ENCODE data around the gene ANKRD11.
"Not testable (repeated sequence)": the region's sequence is repeated elsewhere in the genome, so short reads cannot be mapped to it uniquely, and the experiment has no call there.

ANKRD11 gene

DNA sequence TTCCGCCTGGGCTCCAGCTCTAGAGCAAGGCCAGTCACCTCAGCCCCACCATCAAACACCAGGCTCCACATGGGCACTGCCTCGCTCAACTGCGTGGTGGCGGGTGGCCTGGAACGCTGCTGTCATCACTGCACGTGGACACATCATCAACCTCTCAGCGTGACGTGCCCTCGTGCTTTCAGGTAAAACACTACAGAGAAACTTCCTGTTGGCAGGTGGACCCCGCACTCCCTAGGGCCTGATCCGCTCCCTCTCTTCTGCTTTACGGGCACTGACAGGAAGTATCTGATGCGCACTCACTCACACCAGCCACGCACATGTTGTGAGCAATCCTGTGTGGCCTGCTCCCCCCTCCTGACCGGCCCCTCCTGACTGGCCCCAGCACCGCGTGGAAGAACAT lies 87.4 kb downstream of the ANKRD11 start:
- DNase-seq (ENCODE audit: low spot score), result no peak

GRCh38 chr16:89401641-89402445 lies 88.5 kb downstream of the ANKRD11 start:
- no peak for DNase-seq (ENCODE audit: low spot score)

DNA sequence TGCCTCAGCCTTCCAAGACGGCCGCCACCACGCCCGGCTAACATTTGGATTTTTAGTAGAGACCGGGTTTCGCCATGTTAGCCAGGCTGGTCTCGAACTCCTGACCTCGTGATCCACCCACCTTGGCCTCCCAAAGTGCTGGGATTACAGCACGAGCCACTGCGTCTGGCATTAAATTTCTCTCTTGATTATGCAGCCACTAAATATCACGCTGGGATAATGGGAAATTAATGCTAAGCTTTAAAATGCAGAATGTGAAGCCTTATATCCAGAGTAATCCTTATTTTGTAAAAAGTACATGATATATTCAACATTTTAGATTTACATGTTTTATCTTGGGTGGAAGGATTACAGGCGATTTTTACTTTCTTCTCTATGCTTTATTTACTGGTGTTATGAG lies 89.2 kb downstream of the ANKRD11 start:
- DNase-seq (ENCODE audit: low spot score), result no peak

DNA sequence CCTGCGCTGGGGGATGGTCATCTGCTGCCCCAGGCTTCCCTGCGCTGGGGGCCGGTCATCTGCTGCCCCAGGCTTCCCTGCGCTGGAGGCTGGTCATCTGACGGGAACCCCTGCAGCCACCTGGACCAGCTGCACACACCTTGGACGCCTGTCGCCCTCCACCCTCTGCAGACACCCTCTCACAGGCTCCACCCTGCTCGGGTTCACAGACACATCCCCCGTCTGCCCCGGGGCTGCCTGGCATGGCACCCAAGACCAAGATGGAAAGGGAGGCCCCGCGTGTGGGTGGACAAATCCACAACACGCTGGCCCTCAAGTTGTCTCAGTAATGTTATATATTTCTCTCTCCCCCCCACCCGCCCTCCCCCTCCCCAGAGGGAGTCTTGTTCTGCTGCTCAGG lies 89.6 kb downstream of the ANKRD11 start:
- no peak for DNase-seq (ENCODE audit: low spot score)

DNA sequence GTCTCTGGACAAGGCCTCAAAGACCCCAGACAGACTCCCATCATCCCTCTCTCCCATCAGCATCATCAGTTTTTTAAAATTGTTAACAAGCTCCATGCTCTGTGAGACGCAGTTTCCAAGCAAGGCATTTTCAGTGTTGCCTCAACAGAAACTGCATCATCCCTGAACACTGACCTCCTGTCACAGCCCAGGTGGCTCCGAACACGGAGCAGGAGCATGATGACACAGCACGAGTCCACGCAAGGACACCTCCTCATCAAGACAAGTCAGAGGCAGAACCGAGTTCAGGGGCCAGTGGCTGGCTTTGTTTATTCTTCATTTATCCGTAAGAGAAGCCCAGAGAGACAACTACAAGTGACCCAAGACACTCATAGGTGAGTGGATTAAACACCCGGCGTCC lies 91.4 kb downstream of the ANKRD11 start:
- DNase-seq (ENCODE audit: low spot score), result no peak

DNA sequence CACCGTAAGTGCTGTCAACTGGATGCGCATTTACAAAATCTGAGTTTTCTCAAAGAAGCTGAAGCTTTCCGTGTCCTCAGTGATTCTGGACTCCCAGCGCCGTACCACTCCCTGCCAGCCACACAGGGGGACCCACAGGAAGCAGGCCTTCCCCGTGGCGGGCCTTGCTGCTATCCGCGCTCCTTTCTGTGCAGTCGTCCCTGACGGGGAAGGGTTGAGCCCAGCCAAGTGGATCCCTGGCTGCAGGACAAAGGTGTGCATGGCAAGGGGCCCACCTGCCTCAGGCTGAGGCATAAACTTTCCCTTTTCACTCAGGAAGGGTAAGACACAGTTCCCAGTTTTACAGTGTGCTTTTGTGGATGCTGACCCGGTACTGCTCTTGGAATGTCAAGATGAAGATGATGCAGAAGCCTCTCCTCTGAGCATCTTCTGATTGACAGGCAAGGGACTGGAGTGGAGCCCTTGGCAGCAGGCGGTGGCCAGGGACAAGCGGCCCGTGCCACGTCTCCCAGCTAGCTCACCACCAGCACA lies 93.0 kb downstream of the ANKRD11 start:
- DNase-seq (ENCODE audit: low spot score), result no peak

DNA sequence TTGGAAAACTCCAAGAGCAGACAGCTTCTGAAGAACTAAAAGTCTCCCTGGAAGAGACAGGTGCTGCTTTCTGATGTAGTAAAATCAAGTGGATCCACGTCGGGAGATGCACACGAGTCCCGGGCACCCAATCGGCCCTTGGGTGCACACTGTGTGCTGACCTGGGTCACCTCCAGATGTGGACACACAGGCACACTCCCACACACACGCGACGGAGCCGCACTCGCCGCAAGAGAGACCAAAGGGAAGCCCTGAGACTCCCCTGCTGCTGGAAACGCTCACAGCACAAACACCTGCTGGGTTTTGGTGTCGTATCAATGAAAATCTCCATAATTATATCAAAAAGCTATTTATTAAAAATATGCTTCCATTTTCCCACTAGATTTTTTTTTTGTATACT lies 94.2 kb downstream of the ANKRD11 start:
- DNase-seq (ENCODE audit: low spot score), result no peak

DNA sequence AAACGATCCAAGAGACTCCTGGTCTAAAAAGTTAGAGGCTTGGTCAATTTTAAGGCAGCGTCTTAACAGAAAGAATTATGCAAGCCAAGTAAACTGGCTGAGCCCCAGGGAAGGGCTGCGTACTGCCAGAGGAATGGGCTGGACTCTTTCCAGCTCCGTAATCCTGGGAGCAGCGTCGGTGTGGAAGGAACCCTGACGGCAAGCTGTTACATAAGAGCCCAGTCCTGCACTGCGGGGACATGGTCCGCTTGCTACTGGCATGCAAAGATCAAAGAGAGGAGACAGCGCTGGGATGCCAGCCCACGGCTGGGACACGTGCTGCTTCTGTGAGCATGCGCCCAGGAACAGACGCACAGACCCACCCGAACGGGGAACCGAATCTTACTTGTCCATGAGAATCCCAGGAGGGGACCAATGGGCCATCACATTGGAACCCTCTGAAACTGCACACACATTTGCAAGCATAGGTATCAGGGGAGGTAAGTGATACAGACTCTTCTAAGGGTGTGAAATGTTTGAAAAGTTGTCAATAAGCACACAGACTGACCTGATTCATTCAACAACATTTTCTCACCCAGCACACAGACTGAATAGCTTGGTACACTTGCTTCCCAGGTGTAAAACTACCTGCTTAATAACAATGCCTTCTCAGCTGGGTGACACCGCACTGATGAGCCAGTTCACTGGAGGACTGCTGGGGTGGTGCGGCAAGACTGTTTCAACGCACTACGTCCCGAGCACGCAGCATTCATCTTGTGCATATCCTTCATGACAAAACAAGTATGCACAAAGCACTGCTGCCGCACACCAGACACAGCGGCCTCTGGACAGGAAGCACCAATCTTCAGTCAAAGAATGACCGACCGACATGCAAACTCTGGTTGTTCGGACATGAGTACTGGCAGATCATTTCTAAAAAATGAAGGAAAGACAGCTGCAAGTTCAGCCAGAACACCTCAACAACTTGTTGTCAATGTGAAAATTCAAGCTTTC lies 94.9 kb downstream of the ANKRD11 start:
- peak; percentile 74 for DNase-seq (ENCODE audit: low spot score)

DNA sequence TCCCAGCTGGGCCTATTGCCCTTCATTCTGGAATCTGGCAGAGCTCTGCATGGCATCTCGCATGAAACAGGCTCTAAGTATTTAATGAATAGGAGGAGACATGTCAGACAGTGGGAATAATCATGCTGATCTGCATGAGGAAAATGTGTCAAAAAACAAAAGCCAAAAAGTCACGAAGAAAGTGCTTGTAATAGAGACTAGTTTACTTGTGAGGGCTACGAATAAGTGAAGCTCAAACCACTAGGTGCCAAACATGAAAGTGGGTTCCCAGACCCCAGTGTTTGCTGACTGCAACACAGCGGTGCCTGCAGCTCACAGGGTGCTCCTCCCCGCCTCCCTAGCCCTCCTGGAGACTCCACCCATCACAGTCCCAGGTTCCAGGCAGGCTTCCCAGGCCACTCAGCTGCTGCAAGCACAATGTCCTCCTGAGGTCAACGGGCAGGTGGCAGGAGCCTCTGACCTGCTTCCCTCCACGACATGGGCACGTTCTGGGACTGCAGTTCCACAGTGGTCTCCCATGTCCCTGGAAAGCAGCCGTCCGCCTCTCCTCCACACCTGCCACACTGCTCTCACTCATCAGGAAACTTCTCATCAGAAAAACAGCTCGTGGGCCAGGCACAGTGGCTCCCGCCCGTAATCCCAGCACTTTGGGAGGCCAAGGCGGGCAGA lies 96.5 kb downstream of the ANKRD11 start:
- DNase-seq (ENCODE audit: low spot score), result no peak

GRCh38 chr16:89392881-89393737 lies 97.3 kb downstream of the ANKRD11 start:
- no peak for DNase-seq (ENCODE audit: low spot score)

- DNase-seq (ENCODE audit: low spot score), result not testable (repeated sequence)
Measured at GRCh38 chr16:89390224-89390583, 100.2 kb downstream of the ANKRD11 start.

DNA sequence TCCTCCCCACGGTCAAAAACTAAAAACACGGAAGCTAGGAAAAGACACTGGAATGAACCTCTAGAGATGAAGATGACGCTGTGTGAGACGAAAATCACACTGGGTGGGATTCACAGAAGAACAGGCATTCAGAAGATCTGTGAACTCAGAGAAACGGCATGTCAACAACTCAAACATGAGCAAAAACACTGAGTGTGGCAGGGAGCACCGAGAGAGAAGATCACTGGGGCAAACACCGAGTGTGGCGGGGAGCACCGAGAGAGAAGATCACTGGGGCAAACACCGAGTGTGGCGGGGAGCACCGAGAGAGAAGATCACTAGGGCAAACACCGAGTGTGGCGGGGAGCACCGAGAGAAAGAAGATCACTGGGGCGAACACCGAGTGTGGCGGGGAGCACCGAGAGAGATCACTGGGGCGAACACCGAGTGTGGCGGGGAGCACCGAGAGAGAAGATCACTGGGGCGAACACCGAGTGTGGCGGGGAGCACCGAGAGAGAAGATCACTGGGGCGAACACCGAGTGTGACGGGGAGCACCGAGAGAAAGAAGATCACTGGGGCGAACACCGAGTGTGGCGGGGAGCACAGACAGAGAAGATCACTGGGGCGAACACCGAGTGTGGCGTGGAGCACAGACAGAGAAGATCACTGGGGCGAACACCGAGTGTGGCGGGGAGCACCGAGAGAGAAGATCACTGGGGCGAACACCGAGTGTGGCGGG lies 100.7 kb downstream of the ANKRD11 start:
- DNase-seq (ENCODE audit: low spot score), result not testable (repeated sequence)

DNA sequence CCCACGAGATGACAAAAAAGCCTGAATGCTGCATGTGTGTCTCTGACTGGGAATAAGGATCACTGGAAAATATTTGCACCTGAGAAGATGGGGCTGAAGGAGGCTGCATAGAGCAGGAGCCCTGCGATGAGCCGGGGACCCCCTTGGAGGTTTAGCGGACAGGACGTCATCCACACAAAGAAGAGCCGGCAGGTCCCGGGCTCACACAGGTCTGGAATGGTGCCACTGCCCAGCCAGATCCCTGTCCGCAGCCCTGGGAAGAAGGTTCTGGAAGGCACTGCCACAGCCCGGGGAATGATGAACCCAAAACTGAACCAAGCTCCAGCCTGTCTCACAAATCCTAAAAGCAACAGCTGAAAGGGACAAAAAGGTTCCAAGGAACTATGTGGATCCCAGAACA lies 101.8 kb downstream of the ANKRD11 start:
- DNase-seq (ENCODE audit: low spot score), result no peak

- DNase-seq (ENCODE audit: low spot score), result no peak
Measured at GRCh38 chr16:89386306-89387185, 103.8 kb downstream of the ANKRD11 start.

DNA sequence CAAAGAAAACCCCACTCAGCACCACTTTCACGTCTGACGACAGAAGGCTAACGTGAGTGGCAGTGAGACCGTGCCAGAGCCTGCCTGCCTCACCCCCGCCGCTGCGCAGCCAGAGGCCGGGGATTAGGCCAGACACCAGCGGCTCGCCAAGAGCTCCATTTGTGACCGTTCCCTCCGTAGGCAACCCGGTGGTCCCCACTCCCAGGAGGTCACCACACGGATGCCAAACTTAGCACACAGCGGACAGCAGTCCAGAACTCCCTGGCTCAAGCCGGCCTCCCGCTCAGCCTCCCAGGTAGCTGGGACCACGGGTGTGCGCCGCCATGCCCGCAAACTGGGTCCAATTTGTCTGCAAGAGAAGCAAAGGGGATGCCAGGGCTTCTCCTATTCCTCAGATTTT lies 104.6 kb downstream of the ANKRD11 start:
- no peak for DNase-seq (ENCODE audit: low spot score)

GRCh38 chr16:89384282-89384681 lies 106.1 kb downstream of the ANKRD11 start:
- no peak for DNase-seq (ENCODE audit: low spot score)

GRCh38 chr16:89383095-89384003 lies 107.0 kb downstream of the ANKRD11 start:
- DNase-seq (ENCODE audit: low spot score), result peak; percentile 65

DNA sequence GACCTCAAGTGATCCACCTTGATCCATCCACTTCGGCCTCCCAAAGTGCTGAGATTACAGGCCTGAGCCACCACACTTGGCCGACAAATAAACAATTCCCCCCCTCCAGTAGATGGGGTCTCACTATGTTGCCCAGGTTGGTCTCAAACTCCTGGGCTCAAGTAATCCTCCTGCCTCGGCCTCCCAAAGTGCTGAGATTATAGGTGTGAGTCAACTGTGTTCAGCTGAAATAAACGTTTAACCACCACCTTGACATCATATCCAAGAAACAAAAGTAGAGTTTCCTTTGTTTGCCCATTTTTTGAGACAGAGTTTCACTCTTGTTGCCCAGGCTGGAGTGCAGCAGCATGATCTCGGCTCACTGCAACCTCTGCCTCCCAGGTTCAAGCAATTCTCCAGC lies 107.8 kb downstream of the ANKRD11 start:
- not testable (repeated sequence) for DNase-seq (ENCODE audit: low spot score)
